Measurements from ENCODE around the gene DQX1. TPM values are rescaled to one million over a fixed set of nuclear protein-coding genes. Genes with fewer than 3 reads are reported as not detected.

DQX1 gene
- total RNA-seq, 1 donor from 2014 or later: not detected

GRCh38 chr2:74551942-74552913 lies 26.2 kb upstream of the DQX1 start:
- no peak overlapping the region for H3K4me3 ChIP-seq (ENCODE audit: low read depth, low read length)
- no peaks in the 10 kb centered on the region for H3K27me3 ChIP-seq (ENCODE audit: control insufficient read depth, insufficient read depth, low read length)

GRCh38 chr2:74551530-74551929 lies 25.5 kb upstream of the DQX1 start:
- TF ChIP-seq, protein P1, sequence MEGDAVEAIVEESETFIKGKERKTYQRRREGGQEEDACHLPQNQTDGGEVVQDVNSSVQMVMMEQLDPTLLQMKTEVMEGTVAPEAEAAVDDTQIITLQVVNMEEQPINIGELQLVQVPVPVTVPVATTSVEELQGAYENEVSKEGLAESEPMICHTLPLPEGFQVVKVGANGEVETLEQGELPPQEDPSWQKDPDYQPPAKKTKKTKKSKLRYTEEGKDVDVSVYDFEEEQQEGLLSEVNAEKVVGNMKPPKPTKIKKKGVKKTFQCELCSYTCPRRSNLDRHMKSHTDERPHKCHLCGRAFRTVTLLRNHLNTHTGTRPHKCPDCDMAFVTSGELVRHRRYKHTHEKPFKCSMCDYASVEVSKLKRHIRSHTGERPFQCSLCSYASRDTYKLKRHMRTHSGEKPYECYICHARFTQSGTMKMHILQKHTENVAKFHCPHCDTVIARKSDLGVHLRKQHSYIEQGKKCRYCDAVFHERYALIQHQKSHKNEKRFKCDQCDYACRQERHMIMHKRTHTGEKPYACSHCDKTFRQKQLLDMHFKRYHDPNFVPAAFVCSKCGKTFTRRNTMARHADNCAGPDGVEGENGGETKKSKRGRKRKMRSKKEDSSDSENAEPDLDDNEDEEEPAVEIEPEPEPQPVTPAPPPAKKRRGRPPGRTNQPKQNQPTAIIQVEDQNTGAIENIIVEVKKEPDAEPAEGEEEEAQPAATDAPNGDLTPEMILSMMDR (IDR thresholded peaks at IDR 0.05; ENCODE audit: insufficient read depth, low read length, poor library complexity, severe bottlenecking): no peak
- no peak for DNase-seq (ENCODE audit: low read depth)
- Histone ChIP-seq H3K27me3 (ENCODE audit: control insufficient read depth, insufficient read depth, low read length) (no peaks in the 10 kb centered on the region), H3K36me3 (ENCODE audit: control insufficient read depth, insufficient read depth, low read length) (no peaks in the 10 kb centered on the region), H3K4me3 (ENCODE audit: low read depth, low read length) (no peak overlapping the region)

More at GRCh38 chr2:74551942-74552913, 26.2 kb upstream of the DQX1 start:
- TF ChIP-seq, protein P1 (IDR thresholded peaks at IDR 0.05; ENCODE audit: insufficient read depth, low read length, poor library complexity, severe bottlenecking): no peak
- DNase-seq (ENCODE audit: low read depth): no peak
- H3K36me3 ChIP-seq (ENCODE audit: control insufficient read depth, insufficient read depth, low read length): no peaks in the 10 kb centered on the region

- TF ChIP-seq, protein P1 (IDR thresholded peaks at IDR 0.05; ENCODE audit: insufficient read depth, low read length, poor library complexity, severe bottlenecking): no peak
- Histone ChIP-seq H3K27me3 (ENCODE audit: control insufficient read depth, insufficient read depth, low read length) (no peaks in the 10 kb centered on the region), H3K36me3 (ENCODE audit: control insufficient read depth, insufficient read depth, low read length) (no peaks in the 10 kb centered on the region), H3K4me3 (ENCODE audit: low read depth, low read length) (no peak overlapping the region)
- DNase-seq (ENCODE audit: low read depth): no peak
Measured at GRCh38 chr2:74550231-74550630, 24.2 kb upstream of the DQX1 start.

DNA sequence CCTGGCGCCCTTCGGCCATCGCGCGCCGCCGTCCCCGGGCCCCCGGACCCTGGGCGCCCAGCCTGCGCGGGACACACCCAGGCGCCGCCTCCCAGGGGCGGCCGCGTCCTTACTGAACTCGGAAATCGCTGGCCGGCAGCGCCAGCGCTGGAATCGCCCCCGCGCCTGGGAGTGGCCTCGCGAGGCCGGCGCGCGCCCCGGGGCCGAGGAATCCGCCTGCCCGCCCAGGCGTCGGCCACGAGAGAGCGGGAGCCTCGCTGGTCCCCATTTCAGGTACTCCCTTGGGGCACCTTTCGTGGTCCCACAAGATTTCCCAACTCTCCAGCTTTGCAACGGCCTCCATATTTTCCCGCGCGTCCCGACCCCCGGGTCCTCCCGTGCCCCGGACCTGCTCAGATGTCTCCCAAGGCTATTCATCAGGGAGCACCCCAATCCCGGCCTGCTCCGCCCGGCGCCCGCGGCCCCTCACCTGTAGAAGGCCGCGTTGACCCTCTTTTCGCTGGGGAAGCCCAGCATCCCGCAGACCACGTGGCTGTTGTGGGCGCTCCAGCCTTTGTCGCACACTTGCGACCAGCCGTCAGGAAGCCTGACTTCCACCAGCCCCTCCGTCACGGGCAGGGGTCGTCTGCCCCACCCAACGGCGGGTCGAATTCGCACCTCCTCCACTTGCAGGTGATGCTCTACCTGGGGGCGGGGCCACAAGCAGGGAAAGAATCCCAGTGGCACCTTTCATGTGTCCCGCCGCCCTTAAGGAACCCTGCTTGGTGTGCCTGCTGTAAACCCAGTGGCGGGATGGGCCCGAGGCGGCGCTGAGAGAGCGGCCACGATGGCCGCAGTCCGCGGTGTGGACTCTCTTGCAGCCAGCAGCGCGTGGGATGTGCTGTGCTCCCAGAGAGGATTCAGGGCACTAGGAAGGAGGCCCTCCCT lies 23.1 kb upstream of the DQX1 start:
- H3K4me3 ChIP-seq (ENCODE audit: low read depth, low read length): peak overlapping the region; percentile 58
- H3K36me3 ChIP-seq (ENCODE audit: control insufficient read depth, insufficient read depth, low read length): no peaks in the 10 kb centered on the region
- TF ChIP-seq, protein P1 (IDR thresholded peaks at IDR 0.05; ENCODE audit: insufficient read depth, low read length, poor library complexity, severe bottlenecking): no peak
- no peaks in the 10 kb centered on the region for H3K27me3 ChIP-seq (ENCODE audit: control insufficient read depth, insufficient read depth, low read length)
- no peak for DNase-seq (ENCODE audit: low read depth)

- H3K4me3 ChIP-seq (ENCODE audit: low read depth, low read length): peak overlapping the region; percentile 58
- DNase-seq (ENCODE audit: low read depth): no peak
- H3K27me3 ChIP-seq (ENCODE audit: control insufficient read depth, insufficient read depth, low read length): no peaks in the 10 kb centered on the region
- H3K36me3 ChIP-seq (ENCODE audit: control insufficient read depth, insufficient read depth, low read length): no peaks in the 10 kb centered on the region
- TF ChIP-seq, protein P1 (IDR thresholded peaks at IDR 0.05; ENCODE audit: insufficient read depth, low read length, poor library complexity, severe bottlenecking): no peak
Measured at GRCh38 chr2:74548285-74548899, 22.4 kb upstream of the DQX1 start.
